Upper lobe of right lung (tissue), 1 donor: ENCODE measurements around the gene SAPCD2. TPM values are rescaled to one million over a fixed set of nuclear protein-coding genes. Genes with fewer than 3 reads are reported as not detected.
A peak's percentile ranks its signal among the peaks of the same experiment; 100 is the strongest.

ENCODE experiments used
- ATAC-seq: fragments of 200-7000 bp; cut with Tn5 transposase; one replicate; pipeline ENCODE4 v1.9.1; 2020; ENCODE audit warnings: mild to moderate bottlenecking, moderate library complexity
- DNase-seq: peaks from one replicate; pipeline ENCODE4 v3.0.0-alpha.2; 2020
- H3K27ac ChIP-seq: fragments of 200-600 bp; one replicate; pipeline ENCODE4 v1.8.0; 2022
- H3K27me3 ChIP-seq: fragments of 200-600 bp; one replicate; pipeline ENCODE4 v1.8.0; 2022; ENCODE audit warnings: mild to moderate bottlenecking
- H3K36me3 ChIP-seq: fragments of 200-600 bp; one replicate; pipeline ENCODE4 v1.8.0; 2022
- H3K4me1 ChIP-seq: fragments of 200-600 bp; one replicate; pipeline ENCODE4 v1.8.0; 2022
- H3K4me3 ChIP-seq: fragments of 200-600 bp; one replicate; pipeline ENCODE4 v1.8.0; 2022; ENCODE audit warnings: mild to moderate bottlenecking
- H3K9me3 ChIP-seq: fragments of 200-600 bp; one replicate; pipeline ENCODE4 v1.8.0; 2022
- intact Hi-C: fragments of 100-400 bp; cut with DNase I; formaldehyde crosslinking; loops from one replicate; pipeline ENCODE4 v1.11.0; 2022
- total RNA-seq: library from RNA; stranded (reverse); fragmentation: NEBNext Ultra II Directional; extraction: Animal tissue kit (Norgen Biotek cat#: 25700); gene quantifications from one replicate; pipeline ENCODE4 v1.2.1, GENCODE V29; 2021
- TF ChIP-seq, protein P1 (sequence below): fragments of 200-600 bp; IDR thresholded peaks from one replicate; pipeline ENCODE4 v1.8.0; 2022; ENCODE audit warnings: antibody characterized with exemption
- donor health status: DM: no; HTN: yes; CAD: no; lungs with severe emphysema.

Gene SAPCD2
- total RNA-seq, 1 donor from 2014 or later = 0.84 TPM

DNA sequence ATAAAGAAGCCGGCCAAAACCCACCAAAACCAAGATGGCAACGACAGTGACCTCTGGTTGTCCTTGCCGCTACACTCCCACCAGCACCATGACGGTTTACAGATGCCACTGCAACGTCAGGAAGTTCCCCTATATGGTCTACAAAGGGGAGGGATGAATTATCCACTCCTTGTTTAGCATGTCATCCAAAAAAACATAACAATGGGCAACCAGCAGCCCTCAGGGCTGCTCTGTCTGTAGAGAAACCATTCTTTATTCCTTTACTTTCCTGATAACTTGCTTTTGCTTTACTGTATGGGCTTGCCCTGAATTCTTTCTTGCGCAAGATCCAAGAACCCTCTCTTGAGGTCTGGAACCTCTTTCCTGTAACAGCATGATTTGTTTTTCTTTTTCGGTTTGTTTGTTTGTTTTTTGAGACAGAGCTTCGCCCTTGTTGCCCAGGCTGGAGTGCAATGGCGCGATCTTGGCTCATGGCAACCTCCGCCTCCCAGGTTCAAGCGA, 5.0 kb upstream of the SAPCD2 start:
- TF ChIP-seq, protein P1, sequence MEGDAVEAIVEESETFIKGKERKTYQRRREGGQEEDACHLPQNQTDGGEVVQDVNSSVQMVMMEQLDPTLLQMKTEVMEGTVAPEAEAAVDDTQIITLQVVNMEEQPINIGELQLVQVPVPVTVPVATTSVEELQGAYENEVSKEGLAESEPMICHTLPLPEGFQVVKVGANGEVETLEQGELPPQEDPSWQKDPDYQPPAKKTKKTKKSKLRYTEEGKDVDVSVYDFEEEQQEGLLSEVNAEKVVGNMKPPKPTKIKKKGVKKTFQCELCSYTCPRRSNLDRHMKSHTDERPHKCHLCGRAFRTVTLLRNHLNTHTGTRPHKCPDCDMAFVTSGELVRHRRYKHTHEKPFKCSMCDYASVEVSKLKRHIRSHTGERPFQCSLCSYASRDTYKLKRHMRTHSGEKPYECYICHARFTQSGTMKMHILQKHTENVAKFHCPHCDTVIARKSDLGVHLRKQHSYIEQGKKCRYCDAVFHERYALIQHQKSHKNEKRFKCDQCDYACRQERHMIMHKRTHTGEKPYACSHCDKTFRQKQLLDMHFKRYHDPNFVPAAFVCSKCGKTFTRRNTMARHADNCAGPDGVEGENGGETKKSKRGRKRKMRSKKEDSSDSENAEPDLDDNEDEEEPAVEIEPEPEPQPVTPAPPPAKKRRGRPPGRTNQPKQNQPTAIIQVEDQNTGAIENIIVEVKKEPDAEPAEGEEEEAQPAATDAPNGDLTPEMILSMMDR = no peak
- Histone ChIP-seq H3K27me3 (no peaks in the 10 kb centered on the region), H3K36me3 (peaks cover 13% of the 10 kb centered on the region), H3K27ac (no peak overlapping the region), H3K4me3 (no peak overlapping the region), H3K4me1 (peaks cover 20% of the 10 kb centered on the region), H3K9me3 (no peaks in the 10 kb centered on the region)
- intact Hi-C loops = no loop called here
- no peak for ATAC-seq
- DNase-seq = no peak

DNA sequence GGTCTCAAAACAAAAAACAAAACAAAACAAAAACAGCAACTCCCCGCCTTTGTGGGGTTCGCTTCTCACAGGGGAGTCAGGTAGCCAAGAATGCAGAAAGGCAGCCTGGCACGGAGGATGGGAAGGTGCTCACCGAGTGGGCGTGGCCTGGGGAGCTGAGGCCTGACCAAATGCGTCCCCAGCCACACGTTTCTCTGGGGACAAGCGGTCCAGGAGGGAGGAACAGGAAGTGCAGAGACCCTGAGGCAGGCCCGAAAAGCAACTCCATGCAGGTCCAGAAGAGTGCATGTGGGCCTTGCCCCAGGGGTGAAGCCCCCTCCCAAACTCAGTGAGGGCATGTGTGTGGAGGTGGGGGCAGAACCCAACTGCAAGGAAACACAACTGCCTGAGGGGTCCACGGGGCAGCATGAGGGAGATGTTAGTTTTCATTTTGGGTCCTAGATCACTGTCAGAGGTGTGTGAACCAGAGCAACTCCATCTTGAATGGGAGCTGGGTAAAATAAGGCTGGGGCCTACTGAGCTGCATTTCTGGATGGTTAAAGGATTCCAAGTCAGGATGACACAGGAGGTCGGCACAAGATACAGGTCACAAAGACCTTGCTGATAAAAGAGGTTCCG, 4.4 kb upstream of the SAPCD2 start:
- TF ChIP-seq, protein P1 = no peak
- H3K4me3 ChIP-seq = no peak overlapping the region
- DNase-seq (no peak), ATAC-seq (no peak)
- H3K36me3 ChIP-seq = peaks cover 7% of the 10 kb centered on the region
- no peaks in the 10 kb centered on the region for H3K27me3 ChIP-seq
- intact Hi-C loops = no loop called here
- peaks cover 20% of the 10 kb centered on the region for H3K4me1 ChIP-seq
- H3K9me3 ChIP-seq = no peaks in the 10 kb centered on the region
- H3K27ac ChIP-seq = no peak overlapping the region

DNA sequence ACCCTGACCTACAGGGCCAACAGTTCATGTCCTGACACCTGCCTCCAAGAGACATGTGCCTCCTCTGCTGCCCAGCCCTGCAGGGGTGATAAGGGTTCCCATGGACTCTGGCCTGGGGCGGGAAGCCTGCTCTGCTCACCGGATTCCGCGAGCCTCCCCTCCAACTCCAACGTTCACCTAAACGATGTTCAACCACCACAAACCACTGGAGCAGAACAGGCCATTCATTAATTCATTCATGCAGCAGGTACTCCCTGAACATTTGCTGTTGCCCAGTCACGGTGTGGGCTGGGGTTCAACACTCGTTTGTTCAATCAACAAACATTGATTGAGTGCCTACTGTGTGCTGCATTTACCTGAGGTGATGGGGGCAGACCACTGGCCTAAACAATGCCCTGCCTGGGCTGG, 3.6 kb upstream of the SAPCD2 start:
- no peak for ATAC-seq
- Histone ChIP-seq H3K4me1 (peaks cover 20% of the 10 kb centered on the region), H3K36me3 (no peaks in the 10 kb centered on the region), H3K27ac (no peak overlapping the region), H3K27me3 (peaks cover 7% of the 10 kb centered on the region), H3K9me3 (no peaks in the 10 kb centered on the region), H3K4me3 (no peak overlapping the region)
- no peak for DNase-seq
- intact Hi-C loops = no loop called here
- TF ChIP-seq, protein P1 = no peak

DNA sequence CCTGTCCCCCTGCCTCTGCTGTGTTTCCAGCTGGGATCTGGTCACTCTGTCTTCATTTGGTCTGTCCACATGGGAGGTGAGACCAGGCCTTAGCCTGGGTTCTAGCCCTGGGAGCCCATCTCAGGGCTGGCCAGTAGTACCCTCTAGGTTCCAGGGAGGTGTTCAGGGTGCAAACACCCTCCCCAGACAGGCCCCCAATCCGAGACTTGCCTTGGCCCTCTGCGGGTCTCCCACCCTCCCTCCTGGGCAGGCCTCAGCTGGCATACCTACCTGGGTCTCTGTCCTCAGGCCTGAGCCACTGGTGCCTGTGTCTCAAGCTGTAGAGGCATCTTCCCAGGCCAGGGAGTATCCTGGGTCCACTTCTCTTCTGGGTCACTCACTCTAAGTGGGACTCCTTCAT, 925 bp upstream of the SAPCD2 start:
- H3K4me3 ChIP-seq = peak overlapping the region; percentile 39
- no peak for ATAC-seq
- TF ChIP-seq, protein P1 = no peak
- H3K4me1 ChIP-seq = peaks cover 7% of the 10 kb centered on the region
- DNase-seq = no peak
- H3K9me3 ChIP-seq = no peaks in the 10 kb centered on the region
- intact Hi-C loops = no loop called here
- no peaks in the 10 kb centered on the region for H3K36me3 ChIP-seq
- H3K27me3 ChIP-seq = peaks cover 9% of the 10 kb centered on the region
- H3K27ac ChIP-seq = peak overlapping the region; percentile 67

DNA sequence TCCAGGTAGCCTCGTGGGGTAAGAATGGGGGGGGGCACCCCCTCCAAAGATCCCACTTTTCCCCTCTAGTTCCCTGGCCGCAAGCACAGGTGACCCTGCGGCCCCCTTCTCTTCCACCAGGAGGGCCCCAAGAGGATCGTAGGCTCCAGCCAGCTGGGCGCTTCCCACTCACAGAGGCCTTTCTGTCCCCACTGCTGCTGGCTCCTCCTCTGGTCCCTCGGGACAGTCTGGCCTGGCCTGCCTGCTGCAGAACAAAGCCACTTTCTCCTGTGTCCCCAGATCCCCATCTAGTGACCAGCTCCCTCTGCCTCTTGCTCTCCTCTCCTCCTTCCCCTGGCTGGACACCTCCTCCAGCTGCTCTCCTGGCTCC, 534 bp upstream of the SAPCD2 start:
- H3K4me1 ChIP-seq = peaks cover 7% of the 10 kb centered on the region
- H3K27ac ChIP-seq = peak overlapping the region; percentile 67
- no peaks in the 10 kb centered on the region for H3K36me3 ChIP-seq
- no peaks in the 10 kb centered on the region for H3K9me3 ChIP-seq
- peaks cover 9% of the 10 kb centered on the region for H3K27me3 ChIP-seq
- TF ChIP-seq, protein P1 = no peak
- H3K4me3 ChIP-seq = peak overlapping the region; percentile 39
- intact Hi-C loops = no loop called here
- DNase-seq (no peak), ATAC-seq (peak; percentile 13)
